Liver (tissue), 9 donors: Measurements from ENCODE around the gene POGZ. TPM values are rescaled to one million over a fixed set of nuclear protein-coding genes. Genes with fewer than 3 reads are reported as not detected.
"Not testable (repeated sequence)": the region's sequence is repeated elsewhere in the genome, so short reads cannot be mapped to it uniquely, and the experiment has no call there.

Experiments used
- DNase-seq: peaks from one replicate; pipeline ENCODE4 v3.0.0-alpha.2; 2017; ENCODE audit warnings: low spot score
- H3K27ac ChIP-seq, 2 donors: one replicate each; pipeline ENCODE4 v1.7.0; 2013; ENCODE audit warnings: inconsistent platforms in 2 of 2, low read length in 2 of 2, control low read depth in 1 of 2, low read depth in 1 of 2, mild to moderate bottlenecking in 1 of 2
- H3K27me3 ChIP-seq, 4 donors: one replicate each; pipeline versions ENCODE4 v1.6.1 to v1.7.0; 2013; ENCODE audit warnings: low read length in 3 of 4, inconsistent platforms in 1 of 4, mild to moderate bottlenecking in 1 of 4, moderate library complexity in 1 of 4; ENCODE audit not compliant: control insufficient read depth in 4 of 4, insufficient read depth in 4 of 4
- H3K36me3 ChIP-seq, 4 donors: one replicate each; pipeline versions ENCODE4 v1.6.1 to v1.7.0; 2013; ENCODE audit warnings: low read length in 3 of 4, mild to moderate bottlenecking in 3 of 4, low read depth in 1 of 4, moderate library complexity in 1 of 4; ENCODE audit not compliant: control insufficient read depth in 4 of 4, insufficient read depth in 3 of 4
- H3K4me1 ChIP-seq, 4 donors: one replicate each; pipeline versions ENCODE4 v1.6.1 to v1.7.0; 2013; ENCODE audit warnings: low read length in 3 of 4, mild to moderate bottlenecking in 3 of 4, moderate library complexity in 1 of 4; ENCODE audit not compliant: control insufficient read depth in 4 of 4, insufficient read depth in 4 of 4
- H3K4me3 ChIP-seq, 3 donors: one replicate each; pipeline versions ENCODE4 v1.6.1 to v1.7.0; 2013; ENCODE audit warnings: low read length in 3 of 3, control low read depth in 1 of 3, low read depth in 1 of 3, mild to moderate bottlenecking in 1 of 3
- H3K9ac ChIP-seq, 2 donors: one replicate each; pipeline ENCODE4 v1.7.0; 2013; ENCODE audit warnings: low read length in 2 of 2, mild to moderate bottlenecking in 2 of 2, moderate library complexity in 2 of 2, control low read depth in 1 of 2, low read depth in 1 of 2
- H3K9me3 ChIP-seq, 4 donors: one replicate each; pipeline versions ENCODE4 v1.6.1 to v1.7.0; 2013; ENCODE audit warnings: low read length in 3 of 4; ENCODE audit not compliant: control insufficient read depth in 4 of 4
- EGR1 ChIP-seq, 2 donors: IDR thresholded peaks; 2 replicates each; pipeline ENCODE4 v1.6.1; 2016 to 2018; ENCODE audit warnings: antibody characterized with exemption in 2 of 2, low read depth in 2 of 2
- FOXA1 ChIP-seq: IDR thresholded peaks from 2 replicates; pipeline ENCODE4 v1.6.1; 2016; ENCODE audit warnings: antibody characterized with exemption
- FOXA2 ChIP-seq: IDR thresholded peaks from 2 replicates; pipeline ENCODE4 v1.6.1; 2016; ENCODE audit warnings: antibody characterized with exemption
- GABPA ChIP-seq, 2 donors: IDR thresholded peaks in 1 of 2; conservative IDR thresholded peaks in 1 of 2; 2 replicates each; pipeline ENCODE4 v1.6.1; 2016; ENCODE audit warnings: antibody characterized with exemption in 2 of 2, mild to moderate bottlenecking in 1 of 2, moderate library complexity in 1 of 2
- HNF4A ChIP-seq, 2 donors: conservative IDR thresholded peaks; 2 replicates each; pipeline ENCODE4 v1.6.1; 2016; ENCODE audit warnings: antibody characterized with exemption in 2 of 2, mild to moderate bottlenecking in 2 of 2
- HNF4G ChIP-seq: IDR thresholded peaks from 2 replicates; pipeline ENCODE4 v1.6.1; 2016; ENCODE audit warnings: antibody characterized with exemption
- JUND ChIP-seq, 2 donors: IDR thresholded peaks; 2 replicates each; pipeline ENCODE4 v1.6.1; 2016; ENCODE audit warnings: antibody characterized with exemption in 2 of 2
- NR2F2 ChIP-seq: IDR thresholded peaks from 2 replicates; pipeline ENCODE4 v1.6.1; 2016; ENCODE audit warnings: antibody characterized with exemption
- RAD21 ChIP-seq, 2 donors: IDR thresholded peaks; 2 replicates each; pipeline ENCODE4 v1.6.1; 2016; ENCODE audit warnings: antibody characterized with exemption in 2 of 2, mild to moderate bottlenecking in 2 of 2
- RXRA ChIP-seq, 2 donors: IDR thresholded peaks; 2 replicates each; pipeline ENCODE4 v1.6.1; 2017 to 2018; ENCODE audit warnings: antibody characterized with exemption in 2 of 2, mild to moderate bottlenecking in 1 of 2
- SP1 ChIP-seq: IDR thresholded peaks from 2 replicates; pipeline ENCODE4 v1.6.1; 2018; ENCODE audit warnings: antibody characterized with exemption, mild to moderate bottlenecking
- TAF1 ChIP-seq: conservative IDR thresholded peaks from 2 replicates; pipeline ENCODE4 v1.6.1; 2016; ENCODE audit warnings: antibody characterized with exemption, mild to moderate bottlenecking
- YY1 ChIP-seq: IDR thresholded peaks from 2 replicates; pipeline ENCODE4 v1.6.1; 2016; ENCODE audit warnings: antibody characterized with exemption, mild to moderate bottlenecking
- WGBS: extraction: QIAGEN DNeasy Blood & Tissue Kit; methylation state at CpG from one replicate; pipeline ENCODE4 v1.1.7; 2013; 5-methylcytosine and 5-hydroxymethylcytosine counted together
- polyA plus RNA-seq, 2 donors: library from polyadenylated mRNA; stranded (reverse) in 1 of 2; unstranded in 1 of 2; fragments of 200-250 nt in 1 of 2; fragments of >200 nt in 1 of 2; fragmentation: Nextera tagmentation in 1 of 2; extraction: Ambion mirVana in 1 of 2; gene quantifications; one replicate each; pipeline versions ENCODE4 v1.2.1 to v1.2.3, GENCODE V29; 2013 to 2015
- total RNA-seq, 2 donors: library from RNA; depleted of rRNA; stranded (reverse); fragments of >200 nt; gene quantifications; one replicate each; pipeline ENCODE4 v1.2.3, GENCODE V29; 2014
- TF ChIP-seq, protein P1 (sequence below): IDR thresholded peaks from 2 replicates; pipeline ENCODE4 v1.6.1; 2016; ENCODE audit warnings: antibody characterized with exemption
- TF ChIP-seq, protein P2 (sequence below): IDR thresholded peaks from 2 replicates; pipeline ENCODE4 v1.6.1; 2016; ENCODE audit warnings: antibody characterized with exemption
- TF ChIP-seq, protein P3 (sequence below): fragments of 150-350 bp; IDR thresholded peaks from 2 replicates; pipeline ENCODE4 v1.5.1; 2017; ENCODE audit warnings: improper control_type of control experiment, low read depth, low read length; ENCODE audit not compliant: missing input control
- TF ChIP-seq, protein P4 (sequence below): IDR thresholded peaks from 2 replicates; pipeline ENCODE4 v1.6.1; 2016; ENCODE audit warnings: antibody characterized with exemption, mild to moderate bottlenecking
- TF ChIP-seq, protein P5 (sequence below): IDR thresholded peaks from 2 replicates; pipeline ENCODE4 v1.6.1; 2016; ENCODE audit warnings: antibody characterized with exemption
- donor health status: healthy.
- donor health status: healthy.
- donor health status: healthy.
- donor health status: healthy.
- donor health status: healthy.

Gene POGZ
- total and polyA plus RNA-seq, 4 donors = 7.7 to 30.1 (median 17.3) TPM

DNA sequence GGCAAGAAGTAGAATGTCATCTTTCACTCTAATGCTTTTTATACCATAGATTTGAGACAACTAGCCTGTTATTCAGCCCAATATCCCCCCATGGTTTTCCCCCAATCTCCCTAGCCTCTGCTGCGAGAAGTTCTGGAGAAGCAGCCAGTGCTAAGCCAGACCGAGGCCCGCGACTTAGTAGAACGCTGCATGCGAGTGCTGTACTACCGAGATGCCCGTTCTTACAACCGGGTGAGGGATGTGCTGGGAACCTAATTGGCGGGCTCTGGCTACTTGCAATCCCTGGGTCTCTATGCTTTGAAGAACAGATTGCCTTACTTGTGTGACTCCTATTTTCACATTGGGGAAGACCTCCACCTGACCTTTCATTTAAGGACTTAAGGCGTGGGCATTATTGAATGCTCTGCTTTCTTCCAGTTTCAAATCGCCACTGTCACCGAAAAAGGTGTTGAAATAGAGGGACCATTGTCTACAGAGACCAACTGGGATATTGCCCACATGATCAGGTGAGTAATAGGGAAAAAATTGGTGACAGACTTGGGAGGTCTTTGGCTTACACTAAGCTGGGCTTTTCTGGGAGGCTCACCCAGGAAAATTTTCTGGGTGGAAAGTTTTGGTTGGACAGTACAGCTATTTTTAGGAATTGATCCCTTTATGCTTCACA lies 58.0 kb downstream of the POGZ start (continued):
- TF ChIP-seq, protein P1, sequence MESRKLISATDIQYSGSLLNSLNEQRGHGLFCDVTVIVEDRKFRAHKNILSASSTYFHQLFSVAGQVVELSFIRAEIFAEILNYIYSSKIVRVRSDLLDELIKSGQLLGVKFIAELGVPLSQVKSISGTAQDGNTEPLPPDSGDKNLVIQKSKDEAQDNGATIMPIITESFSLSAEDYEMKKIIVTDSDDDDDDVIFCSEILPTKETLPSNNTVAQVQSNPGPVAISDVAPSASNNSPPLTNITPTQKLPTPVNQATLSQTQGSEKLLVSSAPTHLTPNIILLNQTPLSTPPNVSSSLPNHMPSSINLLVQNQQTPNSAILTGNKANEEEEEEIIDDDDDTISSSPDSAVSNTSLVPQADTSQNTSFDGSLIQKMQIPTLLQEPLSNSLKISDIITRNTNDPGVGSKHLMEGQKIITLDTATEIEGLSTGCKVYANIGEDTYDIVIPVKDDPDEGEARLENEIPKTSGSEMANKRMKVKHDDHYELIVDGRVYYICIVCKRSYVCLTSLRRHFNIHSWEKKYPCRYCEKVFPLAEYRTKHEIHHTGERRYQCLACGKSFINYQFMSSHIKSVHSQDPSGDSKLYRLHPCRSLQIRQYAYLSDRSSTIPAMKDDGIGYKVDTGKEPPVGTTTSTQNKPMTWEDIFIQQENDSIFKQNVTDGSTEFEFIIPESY = no peak
- TF ChIP-seq HNF4G (no peak), RAD21 (IDR thresholded peaks at IDR 0.05) (no peak)

DNA sequence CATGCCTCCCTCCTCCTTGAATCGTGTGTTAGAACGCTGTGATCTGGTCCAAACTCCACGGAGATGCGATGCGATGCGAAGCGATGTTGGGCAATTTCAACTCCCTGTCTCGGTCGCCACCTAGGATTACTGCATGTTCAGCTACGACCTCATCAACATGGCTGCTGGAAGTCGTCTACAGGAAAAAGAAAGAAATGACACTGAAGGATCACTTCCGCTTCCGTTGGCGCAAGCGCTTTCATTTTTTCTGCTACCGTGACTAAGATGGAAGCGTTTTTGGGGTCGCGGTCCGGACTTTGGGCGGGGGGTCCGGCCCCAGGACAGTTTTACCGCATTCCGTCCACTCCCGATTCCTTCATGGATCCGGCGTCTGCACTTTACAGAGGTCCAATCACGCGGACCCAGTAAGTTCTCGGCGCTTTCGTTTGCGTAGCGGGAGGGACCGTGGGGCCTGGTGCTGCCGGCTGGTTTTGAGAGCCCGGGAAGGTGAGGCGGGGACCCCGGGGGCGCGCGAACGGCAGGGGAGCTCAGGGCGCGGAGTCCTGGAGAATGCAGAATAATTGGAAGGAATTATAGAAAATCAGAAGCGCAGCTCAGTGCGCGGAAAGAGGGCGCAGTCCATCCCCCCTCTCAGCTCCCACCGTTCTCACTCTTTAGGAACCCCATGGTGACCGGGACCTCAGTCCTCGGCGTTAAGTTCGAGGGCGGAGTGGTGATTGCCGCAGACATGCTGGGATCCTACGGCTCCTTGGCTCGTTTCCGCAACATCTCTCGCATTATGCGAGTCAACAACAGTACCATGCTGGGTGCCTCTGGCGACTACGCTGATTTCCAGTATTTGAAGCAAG lies 59.7 kb downstream of the POGZ start, which contains the start of gene PSMB4:
Gene PSMB4, plus strand, starts transcription at position 250 of the 848 bp plus-strand sequence. Its CDS starts 15 bp downstream, at position 265.
- H3K27me3 ChIP-seq = no peaks in the 10 kb centered on the region
- H3K9me3 ChIP-seq = no peaks in the 10 kb centered on the region
- peaks cover 2 to 31% (median 25%) of the 10 kb centered on the region in 4 donors for H3K4me1 ChIP-seq
- H3K9ac ChIP-seq = peak within 1 kb of the TSS; percentile 64 to 79
- peak within 1 kb of the TSS; percentile 84 to 86 for H3K27ac ChIP-seq
- peak within 1 kb of the TSS; percentile 73 to 93 (median 86) for H3K4me3 ChIP-seq
- DNase-seq = peak; percentile 82
- TF ChIP-seq FOXA1 (peak; percentile 34), SP1 (peak; percentile 72), JUND (IDR thresholded peaks at IDR 0.05) (peak; percentile 12 to 68), EGR1 (IDR thresholded peaks at IDR 0.05; ENCODE audit: low read depth in 2 of 2) (no peak), YY1 (peak; percentile 99), HNF4G (peak; percentile 48), FOXA2 (peak; percentile 44), HNF4A (conservative IDR thresholded peaks at IDR 0.05) (peak; percentile 52 to 81), TAF1 (peak; percentile 56), RAD21 (IDR thresholded peaks at IDR 0.05) (peak; percentile 74 to 75), NR2F2 (peak; percentile 33), GABPA (IDR thresholded peaks at IDR 0.05 in 1 of 2, conservative IDR thresholded peaks at IDR 0.05 in 1 of 2) (peak; percentile 97 to 99), RXRA (IDR thresholded peaks at IDR 0.05) (peak; percentile 47 to 82)
- TF ChIP-seq, protein P2, sequence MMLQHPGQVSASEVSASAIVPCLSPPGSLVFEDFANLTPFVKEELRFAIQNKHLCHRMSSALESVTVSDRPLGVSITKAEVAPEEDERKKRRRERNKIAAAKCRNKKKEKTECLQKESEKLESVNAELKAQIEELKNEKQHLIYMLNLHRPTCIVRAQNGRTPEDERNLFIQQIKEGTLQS = no peak
- TF ChIP-seq, protein P3, sequence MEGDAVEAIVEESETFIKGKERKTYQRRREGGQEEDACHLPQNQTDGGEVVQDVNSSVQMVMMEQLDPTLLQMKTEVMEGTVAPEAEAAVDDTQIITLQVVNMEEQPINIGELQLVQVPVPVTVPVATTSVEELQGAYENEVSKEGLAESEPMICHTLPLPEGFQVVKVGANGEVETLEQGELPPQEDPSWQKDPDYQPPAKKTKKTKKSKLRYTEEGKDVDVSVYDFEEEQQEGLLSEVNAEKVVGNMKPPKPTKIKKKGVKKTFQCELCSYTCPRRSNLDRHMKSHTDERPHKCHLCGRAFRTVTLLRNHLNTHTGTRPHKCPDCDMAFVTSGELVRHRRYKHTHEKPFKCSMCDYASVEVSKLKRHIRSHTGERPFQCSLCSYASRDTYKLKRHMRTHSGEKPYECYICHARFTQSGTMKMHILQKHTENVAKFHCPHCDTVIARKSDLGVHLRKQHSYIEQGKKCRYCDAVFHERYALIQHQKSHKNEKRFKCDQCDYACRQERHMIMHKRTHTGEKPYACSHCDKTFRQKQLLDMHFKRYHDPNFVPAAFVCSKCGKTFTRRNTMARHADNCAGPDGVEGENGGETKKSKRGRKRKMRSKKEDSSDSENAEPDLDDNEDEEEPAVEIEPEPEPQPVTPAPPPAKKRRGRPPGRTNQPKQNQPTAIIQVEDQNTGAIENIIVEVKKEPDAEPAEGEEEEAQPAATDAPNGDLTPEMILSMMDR = peak; percentile 19
- TF ChIP-seq, protein P4, sequence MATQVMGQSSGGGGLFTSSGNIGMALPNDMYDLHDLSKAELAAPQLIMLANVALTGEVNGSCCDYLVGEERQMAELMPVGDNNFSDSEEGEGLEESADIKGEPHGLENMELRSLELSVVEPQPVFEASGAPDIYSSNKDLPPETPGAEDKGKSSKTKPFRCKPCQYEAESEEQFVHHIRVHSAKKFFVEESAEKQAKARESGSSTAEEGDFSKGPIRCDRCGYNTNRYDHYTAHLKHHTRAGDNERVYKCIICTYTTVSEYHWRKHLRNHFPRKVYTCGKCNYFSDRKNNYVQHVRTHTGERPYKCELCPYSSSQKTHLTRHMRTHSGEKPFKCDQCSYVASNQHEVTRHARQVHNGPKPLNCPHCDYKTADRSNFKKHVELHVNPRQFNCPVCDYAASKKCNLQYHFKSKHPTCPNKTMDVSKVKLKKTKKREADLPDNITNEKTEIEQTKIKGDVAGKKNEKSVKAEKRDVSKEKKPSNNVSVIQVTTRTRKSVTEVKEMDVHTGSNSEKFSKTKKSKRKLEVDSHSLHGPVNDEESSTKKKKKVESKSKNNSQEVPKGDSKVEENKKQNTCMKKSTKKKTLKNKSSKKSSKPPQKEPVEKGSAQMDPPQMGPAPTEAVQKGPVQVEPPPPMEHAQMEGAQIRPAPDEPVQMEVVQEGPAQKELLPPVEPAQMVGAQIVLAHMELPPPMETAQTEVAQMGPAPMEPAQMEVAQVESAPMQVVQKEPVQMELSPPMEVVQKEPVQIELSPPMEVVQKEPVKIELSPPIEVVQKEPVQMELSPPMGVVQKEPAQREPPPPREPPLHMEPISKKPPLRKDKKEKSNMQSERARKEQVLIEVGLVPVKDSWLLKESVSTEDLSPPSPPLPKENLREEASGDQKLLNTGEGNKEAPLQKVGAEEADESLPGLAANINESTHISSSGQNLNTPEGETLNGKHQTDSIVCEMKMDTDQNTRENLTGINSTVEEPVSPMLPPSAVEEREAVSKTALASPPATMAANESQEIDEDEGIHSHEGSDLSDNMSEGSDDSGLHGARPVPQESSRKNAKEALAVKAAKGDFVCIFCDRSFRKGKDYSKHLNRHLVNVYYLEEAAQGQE = peak; percentile 73
- TF ChIP-seq, protein P1 = no peak
- TF ChIP-seq, protein P5, sequence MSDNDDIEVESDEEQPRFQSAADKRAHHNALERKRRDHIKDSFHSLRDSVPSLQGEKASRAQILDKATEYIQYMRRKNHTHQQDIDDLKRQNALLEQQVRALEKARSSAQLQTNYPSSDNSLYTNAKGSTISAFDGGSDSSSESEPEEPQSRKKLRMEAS = peak; percentile 43
- H3K36me3 ChIP-seq = peaks cover 4 to 27% (median 23%) of the 10 kb centered on the region in 4 donors
- under 1% methylated on average over 63 of the region's 63 CpGs for WGBS

DNA sequence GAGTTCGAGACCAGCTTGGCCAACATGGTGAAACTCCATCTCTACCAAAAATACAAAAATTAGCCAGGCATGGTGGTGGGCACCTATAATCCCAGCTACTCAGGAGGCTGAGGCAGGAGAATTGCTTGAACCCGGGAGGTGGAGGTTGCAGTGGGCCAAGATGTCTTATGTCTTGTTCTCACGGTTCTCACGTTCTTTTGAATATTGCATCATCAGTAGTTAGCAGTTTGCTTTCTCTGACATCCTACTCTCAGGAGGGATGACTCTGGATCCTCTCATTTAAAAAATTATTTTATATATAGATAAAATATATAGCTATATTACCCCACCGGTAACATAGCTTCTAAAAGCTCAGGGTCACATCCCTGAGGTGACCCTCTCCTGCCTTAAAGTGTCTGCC lies 63.0 kb downstream of the POGZ start:
- not testable (repeated sequence) for H3K27ac ChIP-seq, H3K27me3 ChIP-seq, H3K4me3 ChIP-seq, H3K9ac ChIP-seq, H3K36me3 ChIP-seq, H3K9me3 ChIP-seq, DNase-seq
- 90% methylated on average over 5 of the region's 5 CpGs for WGBS
- peaks cover under 1 to 15% (median 13%) of the 10 kb centered on the region in 4 donors for H3K4me1 ChIP-seq
